Transverse colon (tissue), 4 donors: ENCODE measurements around the gene WWP2.

ENCODE experiments used
- CTCF ChIP-seq, 5 experiments: fragments of 200-600 bp in 3 of 5; fragments of 450-650 bp in 2 of 5; sonication (generic) in 3 of 5; IDR thresholded peaks; 1 replicate in 2 of 5; 2 replicates in 3 of 5; pipeline ENCODE4 v1.5.1; 2016 to 2017; ENCODE audit warnings: antibody characterized with exemption in 5 of 5, inconsistent platforms in 3 of 5, mild to moderate bottlenecking in 2 of 5, moderate library complexity in 1 of 5
- EP300 ChIP-seq: sonication (generic); formaldehyde crosslinking; IDR thresholded peaks from one replicate; pipeline ENCODE4 v1.6.1; 2017; ENCODE audit warnings: antibody characterized with exemption, low read depth
- POLR2A ChIP-seq: fragments of 450-650 bp; IDR thresholded peaks from one replicate; pipeline ENCODE4 v1.6.1; 2016; ENCODE audit warnings: antibody characterized with exemption, mild to moderate bottlenecking, moderate library complexity
- POLR2AphosphoS5 ChIP-seq, 3 donors: sonication (generic); formaldehyde crosslinking; IDR thresholded peaks; one replicate each; pipeline ENCODE4 v1.6.1; 2016; ENCODE audit warnings: antibody characterized with exemption in 3 of 3

GRCh38 chr16:69727916-69728270, 34.2 kb upstream of the WWP2 start:
- TF ChIP-seq CTCF (IDR thresholded peaks at IDR 0.05) = no peak
- TF ChIP-seq POLR2A = no peak
- no peak for TF ChIP-seq EP300
- no peak for TF ChIP-seq POLR2AphosphoS5 (IDR thresholded peaks at IDR 0.05)
